HEK293T (cell line): Measurements from ENCODE around the gene DPH6.

Experiments
- ARNT ChIP-seq: fragments of 450-650 bp; IDR thresholded peaks from 2 replicates; pipeline ENCODE4 v1.6.1; 2017; ENCODE audit warnings: mild to moderate bottlenecking
- BHLHE40 ChIP-seq: fragments of 450-650 bp; IDR thresholded peaks from 2 replicates; pipeline ENCODE4 v1.6.1; 2016; ENCODE audit warnings: mild to moderate bottlenecking, moderate library complexity, borderline replicate concordance
- CTBP1 ChIP-seq: fragments of 450-650 bp; IDR thresholded peaks from 2 replicates; pipeline ENCODE4 v1.6.1; 2016; ENCODE audit warnings: borderline replicate concordance
- FOXA1 ChIP-seq: fragments of 450-650 bp; IDR thresholded peaks from 2 replicates; pipeline ENCODE4 v1.6.1; 2016; ENCODE audit warnings: mild to moderate bottlenecking
- FOXM1 ChIP-seq: fragments of 450-650 bp; IDR thresholded peaks from 2 replicates; pipeline ENCODE4 v1.6.1; 2017; ENCODE audit warnings: mild to moderate bottlenecking, borderline replicate concordance
- HDGF ChIP-seq: fragments of 450-650 bp; IDR thresholded peaks from 2 replicates; pipeline ENCODE4 v1.6.1; 2017; ENCODE audit warnings: antibody characterized with exemption, borderline replicate concordance
- SP1 ChIP-seq: fragments of 450-650 bp; IDR thresholded peaks from 2 replicates; pipeline ENCODE4 v1.6.1; 2017
- SUZ12 ChIP-seq: fragments of 450-650 bp; IDR thresholded peaks from 2 replicates; pipeline ENCODE4 v1.6.1; 2016; ENCODE audit warnings: mild to moderate bottlenecking
- TARDBP ChIP-seq: fragments of 450-650 bp; IDR thresholded peaks from 2 replicates; pipeline ENCODE4 v1.6.1; 2016

GRCh38 chr15:35450492-35450891 is 95.5 kb downstream of the DPH6 start:
- TF ChIP-seq SUZ12: no peak
- TF ChIP-seq FOXA1: no peak
- no peak for TF ChIP-seq BHLHE40
- no peak for TF ChIP-seq HDGF
- no peak for TF ChIP-seq CTBP1
- no peak for TF ChIP-seq SP1
- no peak for TF ChIP-seq FOXM1
- TF ChIP-seq ARNT: no peak
- no peak for TF ChIP-seq TARDBP
